ENCODE measurements around the gene CIT. TPM values are rescaled to one million over a fixed set of nuclear protein-coding genes. Genes with fewer than 3 reads are reported as not detected.

CIT gene
- total and polyA plus RNA-seq, 4 donors = 0.31 to 24.7 (median 1.8) TPM

- Histone ChIP-seq H3K9ac (ENCODE audit: low read depth in 1 of 2, low read length in 2 of 2) (no peak overlapping the region), H3K27me3 (ENCODE audit: control insufficient read depth in 4 of 4, insufficient read depth in 4 of 4, low read length in 3 of 4) (no peaks in the 10 kb centered on the region), H3K36me3 (ENCODE audit: control insufficient read depth in 4 of 4, insufficient read depth in 3 of 4, low read depth in 1 of 4, low read length in 3 of 4) (no peaks in the 10 kb centered on the region), H3K4me3 (ENCODE audit: low read depth in 1 of 3, low read length in 3 of 3) (no peak overlapping the region), H3K27ac (ENCODE audit: low read depth in 1 of 2, low read length in 2 of 2) (no peak overlapping the region), H3K4me1 (ENCODE audit: control insufficient read depth in 4 of 4, insufficient read depth in 4 of 4, low read length in 3 of 4) (no peaks in the 10 kb centered on the region), H3K9me3 (ENCODE audit: control insufficient read depth in 4 of 4, low read length in 3 of 4) (no peaks in the 10 kb centered on the region)
- WGBS = 98% methylated on average over 7 of the region's 7 CpGs
- no peak for TF ChIP-seq FOXA1 (IDR thresholded peaks at IDR 0.05)
- TF ChIP-seq SP1 (IDR thresholded peaks at IDR 0.05) = no peak
- no peak for TF ChIP-seq EGR1 (IDR thresholded peaks at IDR 0.05; ENCODE audit: low read depth in 2 of 2)
- TF ChIP-seq NR2F2 (IDR thresholded peaks at IDR 0.05) = no peak
- TF ChIP-seq FOXA2 (IDR thresholded peaks at IDR 0.05) = no peak
- TF ChIP-seq MAX (IDR thresholded peaks at IDR 0.05) = no peak
- TF ChIP-seq TAF1 (conservative IDR thresholded peaks at IDR 0.05) = no peak
- no peak for TF ChIP-seq JUND (IDR thresholded peaks at IDR 0.05)
- no peak for TF ChIP-seq HNF4G (IDR thresholded peaks at IDR 0.05)
- no peak for TF ChIP-seq GABPA (IDR thresholded peaks at IDR 0.05 in 1 of 2, conservative IDR thresholded peaks at IDR 0.05 in 1 of 2)
- no peak for TF ChIP-seq YY1 (IDR thresholded peaks at IDR 0.05)
- TF ChIP-seq, protein P1, sequence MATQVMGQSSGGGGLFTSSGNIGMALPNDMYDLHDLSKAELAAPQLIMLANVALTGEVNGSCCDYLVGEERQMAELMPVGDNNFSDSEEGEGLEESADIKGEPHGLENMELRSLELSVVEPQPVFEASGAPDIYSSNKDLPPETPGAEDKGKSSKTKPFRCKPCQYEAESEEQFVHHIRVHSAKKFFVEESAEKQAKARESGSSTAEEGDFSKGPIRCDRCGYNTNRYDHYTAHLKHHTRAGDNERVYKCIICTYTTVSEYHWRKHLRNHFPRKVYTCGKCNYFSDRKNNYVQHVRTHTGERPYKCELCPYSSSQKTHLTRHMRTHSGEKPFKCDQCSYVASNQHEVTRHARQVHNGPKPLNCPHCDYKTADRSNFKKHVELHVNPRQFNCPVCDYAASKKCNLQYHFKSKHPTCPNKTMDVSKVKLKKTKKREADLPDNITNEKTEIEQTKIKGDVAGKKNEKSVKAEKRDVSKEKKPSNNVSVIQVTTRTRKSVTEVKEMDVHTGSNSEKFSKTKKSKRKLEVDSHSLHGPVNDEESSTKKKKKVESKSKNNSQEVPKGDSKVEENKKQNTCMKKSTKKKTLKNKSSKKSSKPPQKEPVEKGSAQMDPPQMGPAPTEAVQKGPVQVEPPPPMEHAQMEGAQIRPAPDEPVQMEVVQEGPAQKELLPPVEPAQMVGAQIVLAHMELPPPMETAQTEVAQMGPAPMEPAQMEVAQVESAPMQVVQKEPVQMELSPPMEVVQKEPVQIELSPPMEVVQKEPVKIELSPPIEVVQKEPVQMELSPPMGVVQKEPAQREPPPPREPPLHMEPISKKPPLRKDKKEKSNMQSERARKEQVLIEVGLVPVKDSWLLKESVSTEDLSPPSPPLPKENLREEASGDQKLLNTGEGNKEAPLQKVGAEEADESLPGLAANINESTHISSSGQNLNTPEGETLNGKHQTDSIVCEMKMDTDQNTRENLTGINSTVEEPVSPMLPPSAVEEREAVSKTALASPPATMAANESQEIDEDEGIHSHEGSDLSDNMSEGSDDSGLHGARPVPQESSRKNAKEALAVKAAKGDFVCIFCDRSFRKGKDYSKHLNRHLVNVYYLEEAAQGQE (IDR thresholded peaks at IDR 0.05) = no peak
- TF ChIP-seq RAD21 (IDR thresholded peaks at IDR 0.05) = no peak
- no peak for DNase-seq (ENCODE audit: low spot score)
Observed at GRCh38 chr12:119705182-119705581, 171.9 kb downstream of the CIT start.

- no peaks in the 10 kb centered on the region for H3K4me1 ChIP-seq (ENCODE audit: control insufficient read depth in 4 of 4, insufficient read depth in 4 of 4, low read length in 3 of 4)
- no peak for TF ChIP-seq NR2F2 (IDR thresholded peaks at IDR 0.05)
- TF ChIP-seq YY1 (IDR thresholded peaks at IDR 0.05) = no peak
- no peak for TF ChIP-seq EGR1 (IDR thresholded peaks at IDR 0.05; ENCODE audit: low read depth in 2 of 2)
- no peak for TF ChIP-seq HNF4A (conservative IDR thresholded peaks at IDR 0.05)
- no peak for TF ChIP-seq RAD21 (IDR thresholded peaks at IDR 0.05)
- no peak for TF ChIP-seq MAX (IDR thresholded peaks at IDR 0.05)
- TF ChIP-seq, protein P2, sequence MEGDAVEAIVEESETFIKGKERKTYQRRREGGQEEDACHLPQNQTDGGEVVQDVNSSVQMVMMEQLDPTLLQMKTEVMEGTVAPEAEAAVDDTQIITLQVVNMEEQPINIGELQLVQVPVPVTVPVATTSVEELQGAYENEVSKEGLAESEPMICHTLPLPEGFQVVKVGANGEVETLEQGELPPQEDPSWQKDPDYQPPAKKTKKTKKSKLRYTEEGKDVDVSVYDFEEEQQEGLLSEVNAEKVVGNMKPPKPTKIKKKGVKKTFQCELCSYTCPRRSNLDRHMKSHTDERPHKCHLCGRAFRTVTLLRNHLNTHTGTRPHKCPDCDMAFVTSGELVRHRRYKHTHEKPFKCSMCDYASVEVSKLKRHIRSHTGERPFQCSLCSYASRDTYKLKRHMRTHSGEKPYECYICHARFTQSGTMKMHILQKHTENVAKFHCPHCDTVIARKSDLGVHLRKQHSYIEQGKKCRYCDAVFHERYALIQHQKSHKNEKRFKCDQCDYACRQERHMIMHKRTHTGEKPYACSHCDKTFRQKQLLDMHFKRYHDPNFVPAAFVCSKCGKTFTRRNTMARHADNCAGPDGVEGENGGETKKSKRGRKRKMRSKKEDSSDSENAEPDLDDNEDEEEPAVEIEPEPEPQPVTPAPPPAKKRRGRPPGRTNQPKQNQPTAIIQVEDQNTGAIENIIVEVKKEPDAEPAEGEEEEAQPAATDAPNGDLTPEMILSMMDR (IDR thresholded peaks at IDR 0.05; ENCODE audit: low read depth, low read length, missing input control) = no peak
- TF ChIP-seq SP1 (IDR thresholded peaks at IDR 0.05) = no peak
- TF ChIP-seq RXRA (IDR thresholded peaks at IDR 0.05) = no peak
- no peak for TF ChIP-seq GABPA (IDR thresholded peaks at IDR 0.05 in 1 of 2, conservative IDR thresholded peaks at IDR 0.05 in 1 of 2)
- TF ChIP-seq HNF4G (IDR thresholded peaks at IDR 0.05) = no peak
- TF ChIP-seq, protein P3, sequence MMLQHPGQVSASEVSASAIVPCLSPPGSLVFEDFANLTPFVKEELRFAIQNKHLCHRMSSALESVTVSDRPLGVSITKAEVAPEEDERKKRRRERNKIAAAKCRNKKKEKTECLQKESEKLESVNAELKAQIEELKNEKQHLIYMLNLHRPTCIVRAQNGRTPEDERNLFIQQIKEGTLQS (IDR thresholded peaks at IDR 0.05) = no peak
- no peaks in the 10 kb centered on the region for H3K36me3 ChIP-seq (ENCODE audit: control insufficient read depth in 4 of 4, insufficient read depth in 3 of 4, low read depth in 1 of 4, low read length in 3 of 4)
- 93% methylated on average over 16 of the region's 16 CpGs for WGBS
- H3K4me3 ChIP-seq (ENCODE audit: low read depth in 1 of 3, low read length in 3 of 3) = no peak overlapping the region
- no peaks in the 10 kb centered on the region for H3K9me3 ChIP-seq (ENCODE audit: control insufficient read depth in 4 of 4, low read length in 3 of 4)
- H3K27ac ChIP-seq (ENCODE audit: low read depth in 1 of 2, low read length in 2 of 2) = no peak overlapping the region
- no peak overlapping the region for H3K9ac ChIP-seq (ENCODE audit: low read depth in 1 of 2, low read length in 2 of 2)
- no peaks in the 10 kb centered on the region for H3K27me3 ChIP-seq (ENCODE audit: control insufficient read depth in 4 of 4, insufficient read depth in 4 of 4, low read length in 3 of 4)
- DNase-seq (ENCODE audit: low spot score) = no peak
Observed at GRCh38 chr12:119704065-119704747, 172.9 kb downstream of the CIT start.
